Ecto neural progenitor cell (in vitro differentiated cells): ENCODE results near the gene NXPE3.

Experiments used
- DNase-seq: peaks from one replicate; pipeline ENCODE4 v3.0.0-alpha.2; 2018; ENCODE audit warnings: low spot score

Gene NXPE3

DNA sequence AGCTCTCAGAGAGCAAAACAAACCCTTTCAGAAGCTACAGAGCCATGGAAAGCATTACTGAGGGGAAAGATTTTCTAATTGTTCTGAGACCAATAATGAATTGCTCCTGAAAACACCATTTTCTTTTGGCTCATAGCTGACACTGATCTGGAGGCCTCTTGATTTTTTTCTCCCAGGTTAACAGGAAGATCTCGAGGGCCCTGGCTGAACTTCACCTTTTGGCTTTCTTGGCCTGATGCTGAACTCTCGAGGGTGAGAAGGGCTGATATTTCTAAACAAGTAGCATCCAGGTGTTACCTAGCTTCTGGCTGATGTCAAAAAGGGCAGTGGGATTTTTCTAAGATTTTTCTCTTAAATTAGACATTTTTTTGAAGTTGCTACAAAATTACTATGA lies 50.4 kb downstream of the NXPE3 start:
- no peak for DNase-seq

DNA sequence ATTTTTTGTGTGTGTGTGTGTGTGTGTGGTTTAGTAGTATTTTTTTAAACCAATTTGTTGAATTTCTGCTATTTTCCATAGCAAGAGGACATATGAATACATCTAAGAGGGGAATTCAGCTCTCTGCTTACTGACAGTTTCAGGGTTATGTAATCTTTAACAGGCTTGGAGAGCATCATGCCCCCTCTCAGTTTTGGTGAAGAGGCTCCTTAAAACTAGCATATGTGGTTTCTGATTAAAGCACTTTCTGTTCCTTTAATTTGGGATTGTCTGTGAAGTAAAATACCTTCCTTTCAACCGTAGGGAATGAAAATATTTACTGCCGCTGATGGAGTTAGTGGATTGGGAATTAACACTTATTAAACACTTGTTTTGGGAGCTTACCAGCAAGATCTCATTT lies 50.9 kb downstream of the NXPE3 start:
- no peak for DNase-seq

DNA sequence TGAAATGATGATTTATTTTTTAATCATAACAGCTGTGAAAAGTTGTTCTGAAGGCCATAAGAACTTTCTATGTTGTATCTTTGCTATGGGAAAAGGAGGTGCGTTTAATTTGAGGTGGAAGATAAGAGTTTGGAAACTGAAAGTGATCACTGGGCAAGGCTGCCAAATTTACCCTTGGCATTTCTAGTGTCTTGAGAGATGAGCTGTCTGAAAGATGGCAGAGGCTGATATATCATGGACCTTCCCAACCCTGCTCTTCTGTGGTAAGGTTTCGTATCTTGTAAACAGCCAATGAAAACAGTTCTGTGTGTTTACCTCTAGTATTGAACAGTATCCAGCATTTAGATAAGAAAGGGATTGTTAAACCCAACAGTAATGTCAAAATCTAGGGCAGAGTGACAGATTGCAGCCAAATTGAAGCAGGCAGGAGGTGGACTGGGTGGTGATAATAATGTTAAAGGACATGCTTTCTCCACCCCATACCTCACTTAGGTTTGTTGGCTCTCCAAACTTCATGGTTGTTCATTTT lies 54.5 kb downstream of the NXPE3 start:
- no peak for DNase-seq

GRCh38 chr3:101835676-101836075 lies 56.7 kb downstream of the NXPE3 start:
- no peak for DNase-seq

DNA sequence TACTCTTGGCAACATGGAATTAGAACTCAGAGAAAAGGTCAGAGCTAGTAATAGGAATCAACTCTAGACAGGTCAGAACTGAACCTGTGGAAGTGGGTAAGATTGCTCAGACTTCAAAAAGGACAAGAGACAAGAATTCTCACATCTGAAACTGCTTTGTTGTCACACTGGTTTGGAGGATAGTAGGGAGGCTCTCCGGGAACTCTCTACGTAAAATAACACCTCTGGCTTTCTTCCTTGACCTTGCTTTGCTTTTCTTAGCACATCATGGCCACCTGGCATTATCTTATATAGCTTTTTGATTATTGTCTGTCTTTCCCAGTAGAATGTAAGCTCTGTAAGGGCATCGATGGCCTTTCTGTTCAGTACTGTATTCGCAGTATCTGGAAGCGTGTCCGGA lies 57.1 kb downstream of the NXPE3 start:
- DNase-seq, result no peak

GRCh38 chr3:101836652-101837598 lies 57.9 kb downstream of the NXPE3 start:
- DNase-seq, result no peak

DNA sequence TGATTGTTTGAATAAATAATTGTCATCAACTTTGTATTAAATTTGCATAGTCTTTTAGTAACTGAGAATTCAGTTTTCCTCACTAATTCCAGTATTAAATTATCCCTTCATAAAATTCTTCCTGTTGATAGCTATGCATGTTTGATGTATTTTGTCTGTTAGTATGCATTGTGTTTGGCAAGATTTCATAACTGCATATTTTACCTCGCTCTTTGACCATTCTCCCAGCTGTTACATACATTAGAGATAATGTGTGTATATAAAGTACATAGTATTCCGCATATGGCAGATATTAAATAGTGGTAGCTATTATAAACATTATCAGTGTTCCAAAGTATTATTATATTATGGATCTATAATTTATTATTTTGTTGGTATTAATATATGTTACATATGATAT lies 59.7 kb downstream of the NXPE3 start:
- no peak for DNase-seq

- DNase-seq, result no peak
Measured at GRCh38 chr3:101840066-101840465, 61.1 kb downstream of the NXPE3 start.

GRCh38 chr3:101842245-101842934 lies 63.4 kb downstream of the NXPE3 start:
- DNase-seq, result no peak

- DNase-seq, result no peak
Measured at GRCh38 chr3:101842935-101843330, 63.9 kb downstream of the NXPE3 start.

DNA sequence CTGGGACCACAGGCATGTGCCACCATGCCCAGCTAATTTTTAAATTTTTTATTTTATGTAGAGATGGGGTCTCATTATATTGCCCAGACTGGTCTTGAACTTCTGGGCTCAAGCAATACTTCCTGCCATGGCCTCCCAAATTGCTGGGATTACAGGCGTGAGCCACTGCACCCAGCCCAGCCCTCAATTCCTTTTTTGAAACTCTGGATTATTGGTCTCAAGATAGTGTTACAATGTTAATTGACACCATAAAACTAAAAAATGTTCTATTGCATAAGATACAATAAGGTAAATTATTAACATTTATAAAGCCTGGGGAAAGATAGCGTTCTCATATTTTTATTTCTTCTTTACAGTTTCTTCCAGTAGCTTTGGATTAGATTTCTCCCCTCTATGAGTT lies 66.4 kb downstream of the NXPE3 start:
- DNase-seq, result no peak

DNA sequence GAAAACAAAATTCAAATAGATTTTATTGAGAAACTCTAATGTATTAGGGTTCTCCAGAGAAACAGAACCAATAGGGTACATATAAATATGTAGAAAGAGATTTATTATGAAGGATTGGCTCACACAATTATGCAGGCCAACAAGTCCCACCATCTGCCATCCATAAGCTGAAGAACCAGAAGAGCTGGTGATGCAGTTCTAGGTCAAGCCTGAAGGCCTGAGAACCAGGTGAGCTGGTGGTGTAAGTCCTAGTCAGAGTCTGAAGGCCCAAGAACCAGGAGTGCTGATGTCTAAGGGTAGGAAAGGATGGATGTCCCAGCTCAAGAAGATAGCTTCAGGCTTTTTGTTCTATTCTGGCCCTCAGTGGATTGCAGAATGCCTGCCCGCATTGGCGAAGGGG lies 67.7 kb downstream of the NXPE3 start:
- no peak for DNase-seq

GRCh38 chr3:101847328-101847727 lies 68.3 kb downstream of the NXPE3 start:
- no peak for DNase-seq

GRCh38 chr3:101848326-101848725 lies 69.3 kb downstream of the NXPE3 start:
- DNase-seq, result no peak

DNA sequence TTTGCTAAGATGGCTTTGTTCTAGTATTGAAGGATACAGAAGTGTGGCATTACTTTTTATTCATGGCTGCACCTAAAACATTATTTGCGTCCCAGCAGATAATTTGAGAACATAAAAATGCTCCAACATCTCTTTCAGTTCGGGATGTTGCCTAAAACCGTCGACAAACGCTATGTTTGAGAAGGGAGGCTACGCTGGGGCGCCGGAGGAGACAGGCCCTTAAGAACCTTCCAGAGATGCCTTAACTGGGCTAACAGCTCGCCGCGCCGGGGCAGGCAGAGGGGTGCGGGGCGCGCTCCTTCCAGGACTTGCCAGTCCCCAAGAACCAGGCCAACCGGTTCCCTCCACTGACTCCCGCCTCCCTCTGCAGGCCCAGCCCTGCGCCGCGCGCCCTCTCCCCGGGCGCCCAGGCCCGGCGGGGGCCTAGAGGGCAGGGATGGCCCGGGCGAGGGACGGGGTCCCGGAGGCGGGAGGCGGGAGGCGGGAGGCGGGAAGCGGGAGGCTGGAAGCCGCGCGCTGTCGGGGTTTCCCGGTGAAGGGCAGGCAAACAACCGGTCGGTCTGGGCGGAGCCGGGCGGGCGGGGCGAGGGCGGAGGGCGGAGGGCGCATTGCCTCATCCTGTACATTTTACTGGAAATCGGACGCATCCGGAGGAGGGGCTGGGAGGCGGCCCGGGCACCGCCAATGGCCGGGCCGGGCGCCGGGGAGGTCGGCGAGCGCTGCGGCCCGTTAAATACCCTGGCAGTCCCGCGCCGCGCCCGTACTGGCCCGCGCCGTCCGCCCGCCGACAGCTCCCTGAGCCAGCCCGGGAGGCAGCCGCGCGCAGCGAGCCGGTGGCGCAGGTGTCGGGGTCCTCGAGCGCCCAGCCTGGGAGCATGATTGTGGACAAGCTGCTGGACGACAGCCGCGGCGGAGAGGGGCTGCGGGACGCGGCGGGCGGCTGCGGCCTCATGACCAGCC lies 70.0 kb downstream of the NXPE3 start, which contains the start of gene NFKBIZ:
Gene NFKBIZ (plus strand): TSS at position 761 of the 960 bp plus-strand sequence. CDS start 115 bp downstream, at position 876.
- DNase-seq, result peak; percentile 94

GRCh38 chr3:101849714-101850245 lies 70.8 kb downstream of the NXPE3 start:
- DNase-seq, result peak; percentile 80

DNA sequence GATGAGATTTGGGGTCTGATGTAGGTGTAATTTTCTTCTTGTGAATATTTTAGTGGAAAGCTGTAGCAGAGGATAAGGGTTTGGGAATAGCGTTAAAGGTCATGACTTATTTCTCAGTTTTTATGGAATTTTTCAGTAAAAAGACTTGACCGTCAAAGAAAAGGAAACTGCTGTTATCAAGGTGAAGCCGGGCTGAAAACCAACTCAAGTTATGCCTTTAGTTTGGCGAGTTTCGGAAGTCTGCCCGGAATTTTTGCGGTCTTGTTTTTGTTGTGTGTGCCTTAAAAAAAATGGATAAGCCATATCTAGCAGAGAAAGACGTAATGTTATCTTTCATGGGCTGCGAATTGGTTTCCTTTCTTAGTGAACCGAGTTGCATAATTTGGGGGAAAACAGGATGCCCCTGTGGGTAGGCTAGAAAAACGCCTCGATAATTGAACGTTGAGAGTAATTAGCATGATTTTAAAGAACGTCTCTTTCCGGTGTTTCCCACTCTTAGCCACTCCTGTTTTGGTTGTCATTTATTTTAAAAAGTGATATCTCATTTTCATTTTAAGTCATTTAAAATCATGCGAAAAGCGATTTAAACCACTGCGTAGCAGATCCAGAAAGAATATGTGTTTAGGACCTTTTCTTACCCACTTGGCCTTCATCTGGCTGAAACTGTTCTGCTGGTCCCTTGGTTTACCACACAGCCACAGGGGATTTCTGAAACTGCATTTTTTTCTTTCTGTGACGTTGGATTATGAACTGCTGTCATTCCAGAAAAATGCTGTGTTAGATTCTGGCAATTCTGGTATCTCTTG lies 71.4 kb downstream of the NXPE3 start:
- DNase-seq, result no peak

- no peak for DNase-seq
Measured at GRCh38 chr3:101851072-101851770, 72.2 kb downstream of the NXPE3 start.

GRCh38 chr3:101851850-101852714 lies 73.1 kb downstream of the NXPE3 start:
- DNase-seq, result no peak
